ENCODE measurements around the gene TRAK1.

TRAK1 gene

DNA sequence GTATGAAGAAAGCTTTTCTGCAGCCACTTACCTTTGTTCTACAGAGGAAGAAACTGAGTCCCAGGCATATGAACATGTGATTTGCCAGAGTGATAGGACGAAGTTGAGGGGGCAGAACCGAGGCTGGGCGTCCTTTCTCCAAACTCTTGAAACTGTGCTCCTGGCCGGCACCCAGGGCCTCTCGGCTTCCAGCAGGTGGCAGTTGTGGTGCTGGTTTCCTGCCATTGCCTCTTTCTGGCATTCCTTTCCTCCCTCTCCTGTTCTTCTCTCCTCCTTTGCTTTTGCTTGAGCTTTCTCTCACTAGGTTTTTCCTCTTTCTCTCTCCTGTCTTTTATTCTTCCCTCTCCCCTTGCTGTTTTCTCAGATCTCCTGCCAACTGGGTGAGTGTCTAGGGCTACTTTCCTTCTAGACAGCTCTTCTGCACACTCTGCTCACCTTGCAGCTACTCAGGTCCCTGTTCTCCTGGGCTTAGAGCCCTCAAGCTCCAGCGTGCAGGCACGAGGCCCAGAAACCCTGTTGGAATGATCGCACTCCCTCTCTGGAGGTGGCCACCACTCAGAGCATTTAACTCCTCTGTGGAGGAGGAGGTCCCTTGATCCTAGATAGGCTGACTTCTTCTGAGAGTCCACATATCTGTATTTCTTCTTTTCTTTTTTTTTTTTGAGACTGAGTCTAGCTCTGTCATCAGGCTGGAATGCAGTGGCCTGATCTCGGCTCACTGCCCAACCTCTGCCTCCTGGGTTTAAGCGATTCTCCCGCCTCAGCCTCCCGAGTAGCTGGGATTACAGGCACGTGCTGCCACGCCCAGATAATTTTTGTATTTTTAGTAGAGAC lies 26.2 kb downstream of the TRAK1 start:
- ChIA-PET CTCF (interaction anchor here (0.7 to 4.2 kb wide), 3 partner anchors 73 to 722 kb away, joined by 3 to 45 read pairs (median 3); no protein-coding TSS in a partner anchor), POLR2A (interaction anchor here (2.0 kb wide), 1 partner anchor 73 kb away, joined by 5 read pairs; no protein-coding TSS in a partner anchor)
- TF ChIP-seq FOXK2 (IDR thresholded peaks at IDR 0.05): no peak
- TF ChIP-seq SP1 (IDR thresholded peaks at IDR 0.05): no peak
- no peak for TF ChIP-seq FOXA1 (IDR thresholded peaks at IDR 0.05)
- no peak for TF ChIP-seq SUZ12 (IDR thresholded peaks at IDR 0.05)
- no peak for TF ChIP-seq LEF1 (IDR thresholded peaks at IDR 0.05; ENCODE audit: borderline replicate concordance)
- no peak for TF ChIP-seq HDGF (IDR thresholded peaks at IDR 0.05; ENCODE audit: borderline replicate concordance)
- no peak for TF ChIP-seq FOXM1 (IDR thresholded peaks at IDR 0.05; ENCODE audit: borderline replicate concordance)
- TF ChIP-seq CTBP1 (IDR thresholded peaks at IDR 0.05; ENCODE audit: borderline replicate concordance): no peak
- no peak for TF ChIP-seq BHLHE40 (IDR thresholded peaks at IDR 0.05; ENCODE audit: borderline replicate concordance)
- no peak for TF ChIP-seq NFRKB (IDR thresholded peaks at IDR 0.05)
- TF ChIP-seq TARDBP (IDR thresholded peaks at IDR 0.05): no peak
- peak; percentile 39 for DNase-seq (ENCODE audit: extremely low spot score)

DNA sequence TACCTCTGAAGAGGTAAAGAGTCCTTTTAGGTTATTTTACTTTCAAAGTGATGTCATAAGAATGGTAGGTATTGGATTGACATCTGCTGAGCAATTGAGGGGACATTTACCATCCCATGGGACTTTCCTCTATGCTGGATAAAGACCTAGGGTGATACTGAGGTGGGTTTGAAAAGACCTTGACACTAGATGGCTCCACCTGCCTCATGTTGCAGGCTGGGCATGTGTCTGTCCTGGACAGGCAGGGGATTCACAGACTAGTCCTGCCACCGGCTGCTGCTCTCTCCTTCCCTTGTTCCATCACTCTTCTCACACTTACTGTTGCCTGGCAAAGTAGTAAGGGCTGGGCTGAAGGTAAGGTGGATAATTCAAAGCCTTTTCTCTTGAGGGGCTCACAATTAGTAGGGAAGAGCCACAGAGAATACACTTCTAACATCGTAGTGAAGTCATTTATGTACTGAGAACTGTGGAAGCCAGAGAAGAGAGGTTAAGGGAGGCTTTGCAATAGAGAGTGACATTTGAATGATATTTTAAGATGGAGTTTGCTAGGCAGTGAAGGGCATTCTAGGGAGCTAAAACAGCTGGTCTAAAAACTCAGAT lies 27.7 kb downstream of the TRAK1 start:
- CTCF ChIA-PET: interaction anchor here (1.5 to 4.2 kb wide), 2 partner anchors 72 to 76 kb away, joined by 3 to 45 read pairs; no protein-coding TSS in a partner anchor
- POLR2A ChIA-PET: interaction anchor here (2.0 kb wide), 1 partner anchor 72 kb away, joined by 5 read pairs; no protein-coding TSS in a partner anchor
- peak; percentile 67 for DNase-seq (ENCODE audit: extremely low spot score)
- TF ChIP-seq HDGF (IDR thresholded peaks at IDR 0.05; ENCODE audit: borderline replicate concordance) (no peak), SP1 (IDR thresholded peaks at IDR 0.05) (no peak), FOXA1 (IDR thresholded peaks at IDR 0.05) (no peak), ARNT (IDR thresholded peaks at IDR 0.05) (no peak), L3MBTL2 (conservative IDR thresholded peaks at IDR 0.05) (no peak), TARDBP (IDR thresholded peaks at IDR 0.05) (no peak), FOXM1 (IDR thresholded peaks at IDR 0.05; ENCODE audit: borderline replicate concordance) (no peak), SUZ12 (IDR thresholded peaks at IDR 0.05) (no peak), FOXK2 (IDR thresholded peaks at IDR 0.05) (no peak), LEF1 (IDR thresholded peaks at IDR 0.05; ENCODE audit: borderline replicate concordance) (no peak), BHLHE40 (IDR thresholded peaks at IDR 0.05; ENCODE audit: borderline replicate concordance) (no peak), CTBP1 (IDR thresholded peaks at IDR 0.05; ENCODE audit: borderline replicate concordance) (no peak), ZNF384 (IDR thresholded peaks at IDR 0.05) (no peak), NFRKB (IDR thresholded peaks at IDR 0.05) (no peak), ELF4 (IDR thresholded peaks at IDR 0.05) (no peak)
- TF ChIP-seq, protein P1, sequence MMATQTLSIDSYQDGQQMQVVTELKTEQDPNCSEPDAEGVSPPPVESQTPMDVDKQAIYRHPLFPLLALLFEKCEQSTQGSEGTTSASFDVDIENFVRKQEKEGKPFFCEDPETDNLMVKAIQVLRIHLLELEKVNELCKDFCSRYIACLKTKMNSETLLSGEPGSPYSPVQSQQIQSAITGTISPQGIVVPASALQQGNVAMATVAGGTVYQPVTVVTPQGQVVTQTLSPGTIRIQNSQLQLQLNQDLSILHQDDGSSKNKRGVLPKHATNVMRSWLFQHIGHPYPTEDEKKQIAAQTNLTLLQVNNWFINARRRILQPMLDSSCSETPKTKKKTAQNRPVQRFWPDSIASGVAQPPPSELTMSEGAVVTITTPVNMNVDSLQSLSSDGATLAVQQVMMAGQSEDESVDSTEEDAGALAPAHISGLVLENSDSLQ (IDR thresholded peaks at IDR 0.05): no peak

DNA sequence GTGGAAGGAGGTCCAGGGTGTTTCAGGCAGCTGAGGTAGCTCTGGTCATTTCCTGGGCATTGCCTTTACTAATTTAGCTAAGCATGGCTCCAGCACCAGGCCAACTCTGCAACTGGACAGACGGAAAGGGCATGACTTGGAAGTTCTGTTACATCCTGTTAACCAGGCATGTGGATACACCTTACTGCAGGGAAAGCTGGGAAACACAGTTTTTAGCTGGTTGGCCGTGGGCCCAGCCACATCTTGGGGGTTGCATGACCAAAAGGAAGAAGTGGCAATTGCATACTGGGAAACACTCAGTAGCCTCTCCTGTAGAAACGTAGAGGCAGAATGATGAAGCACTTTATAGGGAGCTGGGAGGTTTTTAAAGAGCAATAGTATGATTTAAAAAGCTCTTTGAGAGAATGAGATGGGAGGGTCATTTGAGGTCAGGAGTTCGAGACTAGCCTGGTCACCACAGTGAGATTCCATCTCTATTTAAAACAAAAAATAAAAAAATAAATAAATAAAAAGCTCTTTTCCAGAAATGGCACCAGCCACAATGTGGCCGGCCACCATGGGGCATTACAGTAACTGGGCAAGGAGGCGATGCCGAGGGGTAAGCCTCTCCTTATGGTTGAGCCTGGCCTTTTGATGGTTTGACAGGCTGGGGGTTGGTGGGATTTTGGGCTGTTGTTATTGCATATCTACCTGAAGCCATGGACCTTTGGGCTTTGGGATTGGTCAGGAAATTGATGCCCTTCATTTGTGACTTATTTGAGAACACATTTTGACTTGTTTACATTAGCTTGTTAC lies 28.6 kb downstream of the TRAK1 start:
- ChIA-PET CTCF (interaction anchor here (1.0 to 4.2 kb wide), 2 partner anchors 20 to 71 kb away, joined by 3 to 45 read pairs; no protein-coding TSS in a partner anchor), POLR2A (no interaction called here)
- TF ChIP-seq, protein P1 (IDR thresholded peaks at IDR 0.05): no peak
- TF ChIP-seq L3MBTL2 (conservative IDR thresholded peaks at IDR 0.05) (no peak), BHLHE40 (IDR thresholded peaks at IDR 0.05; ENCODE audit: borderline replicate concordance) (no peak), ARNT (IDR thresholded peaks at IDR 0.05) (no peak), CTBP1 (IDR thresholded peaks at IDR 0.05; ENCODE audit: borderline replicate concordance) (no peak), FOXA1 (IDR thresholded peaks at IDR 0.05) (no peak), HDGF (IDR thresholded peaks at IDR 0.05; ENCODE audit: borderline replicate concordance) (no peak), LEF1 (IDR thresholded peaks at IDR 0.05; ENCODE audit: borderline replicate concordance) (no peak), ZNF384 (IDR thresholded peaks at IDR 0.05) (no peak), FOXM1 (IDR thresholded peaks at IDR 0.05; ENCODE audit: borderline replicate concordance) (no peak), ELF4 (IDR thresholded peaks at IDR 0.05) (no peak), SP1 (IDR thresholded peaks at IDR 0.05) (no peak), FOXK2 (IDR thresholded peaks at IDR 0.05) (no peak), NFRKB (IDR thresholded peaks at IDR 0.05) (no peak), TARDBP (IDR thresholded peaks at IDR 0.05) (no peak)
- DNase-seq (ENCODE audit: extremely low spot score): no peak

DNA sequence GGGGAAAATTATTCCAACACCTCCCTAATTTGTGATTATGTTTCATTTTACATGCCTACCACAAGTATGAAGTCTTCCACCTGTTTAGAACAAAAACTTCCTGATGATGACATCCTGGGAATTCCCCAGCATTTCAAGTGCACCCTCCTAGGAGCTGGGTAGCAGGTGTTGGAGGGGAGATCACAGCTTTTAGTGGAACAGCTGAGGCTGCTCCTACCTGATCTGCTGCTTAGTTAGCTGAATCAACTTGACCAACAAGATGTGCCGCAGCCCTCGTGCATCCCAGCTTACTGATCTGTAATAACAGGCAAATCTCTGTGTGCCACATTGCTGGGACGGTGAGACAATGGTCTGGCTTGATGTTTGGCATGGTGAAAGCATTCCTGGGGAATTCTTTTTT lies 29.7 kb downstream of the TRAK1 start:
- CTCF ChIA-PET: interaction anchor here (4.2 kb wide), 1 partner anchor 70 kb away, joined by 45 read pairs; no protein-coding TSS in a partner anchor
- no peak for DNase-seq (ENCODE audit: extremely low spot score)
- TF ChIP-seq CTBP1 (IDR thresholded peaks at IDR 0.05; ENCODE audit: borderline replicate concordance) (no peak), BHLHE40 (IDR thresholded peaks at IDR 0.05; ENCODE audit: borderline replicate concordance) (no peak), L3MBTL2 (conservative IDR thresholded peaks at IDR 0.05) (no peak), ELF4 (IDR thresholded peaks at IDR 0.05) (no peak), SUZ12 (IDR thresholded peaks at IDR 0.05) (no peak), SP1 (IDR thresholded peaks at IDR 0.05) (no peak), FOXK2 (IDR thresholded peaks at IDR 0.05) (no peak), NFRKB (IDR thresholded peaks at IDR 0.05) (no peak), ARNT (IDR thresholded peaks at IDR 0.05) (no peak), ZNF384 (IDR thresholded peaks at IDR 0.05) (no peak), TARDBP (IDR thresholded peaks at IDR 0.05) (no peak), HDGF (IDR thresholded peaks at IDR 0.05; ENCODE audit: borderline replicate concordance) (no peak), FOXM1 (IDR thresholded peaks at IDR 0.05; ENCODE audit: borderline replicate concordance) (no peak)
- POLR2A ChIA-PET: no interaction called here

Measured in HEK293T (cell line).